Smooth muscle cell (in vitro differentiated cells): ENCODE results near the gene ATP8B4. TPM values are rescaled to one million over a fixed set of nuclear protein-coding genes. Genes with fewer than 3 reads are reported as not detected.
A peak's percentile ranks its signal among the peaks of the same experiment; 100 is the strongest.

Experiments
- DNase-seq: peaks from one replicate; lab custom pipeline; 2025; ENCODE audit not compliant: unreplicated experiment; lab: John Stamatoyannopoulos, UW
- H2AFZ ChIP-seq: fragments of 200-600 bp; sonication (generic); 2 replicates; pipeline ENCODE4 v1.6.0; 2016; ENCODE audit warnings: antibody characterized with exemption, low read depth, mild to moderate bottlenecking
- H3F3A ChIP-seq: fragments of 200-600 bp; sonication (generic); 2 replicates; pipeline ENCODE4 v1.6.0; 2017; ENCODE audit warnings: antibody characterized with exemption, low read depth
- H3K27ac ChIP-seq: fragments of 200-600 bp; sonication (generic); 2 replicates; pipeline ENCODE4 v1.5.1; 2016; ENCODE audit warnings: low read depth, mild to moderate bottlenecking
- H3K27me3 ChIP-seq: fragments of 200-600 bp; sonication (generic); 2 replicates; pipeline ENCODE4 v1.6.1; 2016; ENCODE audit warnings: low read depth, mild to moderate bottlenecking
- H3K36me3 ChIP-seq: fragments of 200-600 bp; sonication (generic); 2 replicates; pipeline ENCODE4 v1.5.1; 2016; ENCODE audit warnings: low read depth
- H3K4me1 ChIP-seq: fragments of 200-600 bp; sonication (generic); 2 replicates; pipeline ENCODE4 v1.5.1; 2016; ENCODE audit warnings: low read depth
- H3K4me2 ChIP-seq: fragments of 200-600 bp; sonication (generic); 2 replicates; pipeline ENCODE4 v1.6.0; 2016; ENCODE audit warnings: mild to moderate bottlenecking
- H3K4me3 ChIP-seq: fragments of 200-600 bp; sonication (generic); 2 replicates; pipeline ENCODE4 v1.5.1; 2016; ENCODE audit warnings: mild to moderate bottlenecking
- H3K79me2 ChIP-seq: fragments of 200-600 bp; sonication (generic); 2 replicates; pipeline ENCODE4 v1.6.0; 2016; ENCODE audit warnings: low read depth, mild to moderate bottlenecking
- H3K9ac ChIP-seq: fragments of 200-600 bp; sonication (generic); 2 replicates; pipeline ENCODE4 v1.6.0; 2016; ENCODE audit warnings: low read depth
- H3K9me3 ChIP-seq: fragments of 200-600 bp; sonication (generic); replicated peaks from 2 replicates; pipeline ENCODE4 v1.5.1; 2016; ENCODE audit warnings: low read depth
- H4K20me1 ChIP-seq: fragments of 200-600 bp; sonication (generic); 2 replicates; pipeline ENCODE4 v1.6.0; 2016; ENCODE audit warnings: low read depth
- CTCF ChIP-seq: fragments of 200-600 bp; sonication (generic); IDR thresholded peaks from 2 replicates; pipeline ENCODE4 v1.5.1; 2017; ENCODE audit warnings: borderline replicate concordance, mild to moderate bottlenecking, antibody characterized with exemption; ENCODE audit not compliant: insufficient read depth, poor library complexity, severe bottlenecking
- WGBS: methylation state at CpG from one replicate; pipeline ENCODE4 v1.1.7; 2016; ENCODE audit warnings: low lambda C conversion rate; 5-methylcytosine and 5-hydroxymethylcytosine counted together
- polyA plus RNA-seq: library from polyadenylated mRNA; unstranded; fragments of >200 nt; fragmentation: Nextera tagmentation; extraction: Ambion mirVana; gene quantifications from 2 replicates; pipeline ENCODE4 v1.2.1, GENCODE V29; 2016
- total RNA-seq: library from RNA; depleted of rRNA; stranded (reverse); fragments of >200 nt; gene quantifications from 2 replicates; pipeline ENCODE4 v1.2.3, GENCODE V29; 2014

The ATP8B4 gene
- total and polyA plus RNA-seq, 2 experiments from 2014 or later: 21.7 to 60.5 TPM

GRCh38 chr15:49876401-49877038, 242.5 kb downstream of the ATP8B4 start:
- Histone ChIP-seq H3K4me1 (peaks cover 41% of the 10 kb centered on the region), H3K4me2 (peak overlapping the region; percentile 77), H3K27ac (peak overlapping the region; percentile 89), H3K27me3 (no peaks in the 10 kb centered on the region), H3K4me3 (peak overlapping the region; percentile 17), H3K9ac (no peak overlapping the region), H3K9me3 (no peaks in the 10 kb centered on the region), H2AFZ (peak overlapping the region; percentile 46), H3F3A (peaks cover 20% of the 10 kb centered on the region), H3K36me3 (no peaks in the 10 kb centered on the region), H3K79me2 (no peaks in the 10 kb centered on the region), H4K20me1 (no peaks in the 10 kb centered on the region)
- peak; percentile 45 for TF ChIP-seq CTCF
- no peak for DNase-seq
- 13% methylated on average over 5 of the region's 5 CpGs for WGBS

GRCh38 chr15:49875392-49875791, 243.6 kb downstream of the ATP8B4 start:
- peak; percentile 22 for TF ChIP-seq CTCF
- H3K4me3 ChIP-seq: no peak overlapping the region
- no peak overlapping the region for H2AFZ ChIP-seq
- H3K9ac ChIP-seq: no peak overlapping the region
- WGBS: 82% methylated on average over 2 of the region's 2 CpGs
- H4K20me1 ChIP-seq: no peaks in the 10 kb centered on the region
- H3K4me1 ChIP-seq: peaks cover 41% of the 10 kb centered on the region
- H3K79me2 ChIP-seq: no peaks in the 10 kb centered on the region
- peak overlapping the region; percentile 77 for H3K4me2 ChIP-seq
- peaks cover 20% of the 10 kb centered on the region for H3F3A ChIP-seq
- no peaks in the 10 kb centered on the region for H3K9me3 ChIP-seq
- DNase-seq: no peak
- peak overlapping the region; percentile 89 for H3K27ac ChIP-seq
- no peaks in the 10 kb centered on the region for H3K27me3 ChIP-seq
- H3K36me3 ChIP-seq: no peaks in the 10 kb centered on the region

- Histone ChIP-seq H3F3A (peaks cover 2% of the 10 kb centered on the region), H3K9ac (no peak overlapping the region), H3K9me3 (no peaks in the 10 kb centered on the region), H3K27ac (peak overlapping the region; percentile 54), H3K36me3 (peaks cover 6% of the 10 kb centered on the region), H3K4me2 (no peak overlapping the region), H4K20me1 (no peaks in the 10 kb centered on the region), H3K27me3 (no peaks in the 10 kb centered on the region), H3K79me2 (no peaks in the 10 kb centered on the region), H3K4me3 (no peak overlapping the region), H2AFZ (no peak overlapping the region), H3K4me1 (peaks cover 12% of the 10 kb centered on the region)
- no peak for TF ChIP-seq CTCF
- no peak for DNase-seq
Observed at GRCh38 chr15:49870472-49870871, 248.6 kb downstream of the ATP8B4 start.

- Histone ChIP-seq H4K20me1 (no peaks in the 10 kb centered on the region), H3K27me3 (no peaks in the 10 kb centered on the region), H3K9me3 (no peaks in the 10 kb centered on the region), H3K36me3 (peaks cover 6% of the 10 kb centered on the region), H3K4me1 (peaks cover 7% of the 10 kb centered on the region), H3K27ac (no peak overlapping the region), H3K79me2 (no peaks in the 10 kb centered on the region), H3K4me3 (no peak overlapping the region), H2AFZ (no peak overlapping the region), H3F3A (peaks cover 2% of the 10 kb centered on the region), H3K9ac (no peak overlapping the region), H3K4me2 (no peak overlapping the region)
- no peak for TF ChIP-seq CTCF
- DNase-seq: no peak
Observed at GRCh38 chr15:49868348-49868747, 250.7 kb downstream of the ATP8B4 start.
